Measurements from ENCODE around the gene SYT1. TPM values are rescaled to one million over a fixed set of nuclear protein-coding genes. Genes with fewer than 3 reads are reported as not detected.

The SYT1 gene
- total and polyA plus RNA-seq, 2 of the 4 experiments (the other 2 are of a cell fraction), result 2.8 to 3.0 TPM

DNA sequence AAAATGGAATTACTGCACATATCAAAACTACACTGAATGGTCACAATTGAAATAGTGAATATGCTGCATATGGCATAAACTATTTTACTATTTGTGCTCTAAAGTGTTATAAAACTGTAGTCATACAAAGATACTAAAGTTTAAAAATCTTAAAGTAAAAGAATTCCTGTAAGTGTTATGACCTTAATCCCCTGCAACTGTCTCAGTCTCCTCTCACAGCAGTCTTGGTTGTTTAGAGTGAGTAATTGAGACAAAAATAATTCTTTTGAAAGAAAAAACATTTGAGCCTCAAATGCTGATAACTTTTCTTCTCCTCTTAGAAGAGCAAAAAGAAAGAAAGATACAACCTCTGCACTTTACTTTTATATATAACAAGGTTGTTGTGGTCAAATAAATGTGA, 99.9 kb downstream of the SYT1 start:
- Histone ChIP-seq H2BK5ac (ENCODE audit: low read depth, low read length, poor library complexity, severe bottlenecking) (no peak overlapping the region), H4K8ac (ENCODE audit: low read depth in 2 of 2, low read length in 2 of 2) (no peak overlapping the region), H3K9me1 (ENCODE audit: insufficient read depth, low read length) (no peaks in the 10 kb centered on the region), H2AK9ac (replicated peaks; ENCODE audit: low read depth, low read length, poor library complexity) (no peak overlapping the region), H3K56ac (ENCODE audit: extremely low read depth, insufficient read depth, low read length) (no peak overlapping the region), H3K36me3 (ENCODE audit: control insufficient read depth, insufficient read depth, low read length) (no peaks in the 10 kb centered on the region), H3K4me2 (ENCODE audit: low read depth, low read length) (no peak overlapping the region), H3K4ac (ENCODE audit: low read depth, low read length) (no peak overlapping the region), H3K23ac (ENCODE audit: low read depth, low read length) (no peak overlapping the region), H4K5ac (ENCODE audit: low read depth, low read length) (no peak overlapping the region), H3K79me1 (ENCODE audit: low read depth in 1 of 2, low read length in 2 of 2) (no peaks in the 10 kb centered on the region), H3K18ac (ENCODE audit: low read depth, low read length) (no peak overlapping the region), H3K4me3 (ENCODE audit: insufficient read depth, low read depth, low read length) (no peak overlapping the region), H2AK5ac (ENCODE audit: low read depth, low read length) (no peak overlapping the region), H3K4me1 (ENCODE audit: control insufficient read depth, insufficient read depth, low read length) (no peaks in the 10 kb centered on the region), H2BK120ac (ENCODE audit: low read depth, low read length) (no peak overlapping the region), H3K27ac (ENCODE audit: insufficient read depth, low read length) (no peak overlapping the region), H2AFZ (replicated peaks; ENCODE audit: low read length, poor library complexity) (no peak overlapping the region), H3K9me3 (ENCODE audit: control insufficient read depth, insufficient read depth, low read length) (no peaks in the 10 kb centered on the region), H3K27me3 (ENCODE audit: control insufficient read depth, insufficient read depth, low read length) (no peaks in the 10 kb centered on the region), H2BK15ac (ENCODE audit: low read depth, low read length) (no peak overlapping the region), H2BK20ac (ENCODE audit: low read depth, low read length) (peak overlapping the region; percentile 49; the same call in 1 of the 2 replicates), H3K9ac (ENCODE audit: low read depth, low read length) (no peak overlapping the region), H4K91ac (ENCODE audit: insufficient read depth, low read depth, low read length) (no peak overlapping the region), H4K20me1 (ENCODE audit: insufficient read depth, low read length) (no peaks in the 10 kb centered on the region), H3K14ac (replicated peaks; ENCODE audit: low read depth, low read length) (no peak overlapping the region)
- in situ Hi-C loops (cut with MboI; ENCODE audit: low sequenced_read_pairs), result no loop called here
- dilution Hi-C loops (cut with HindIII; ENCODE audit: low sequenced_read_pairs, unreplicated experiment), result no loop called here
- intact Hi-C loops (cut with micrococcal nuclease), result no loop called here
- TF ChIP-seq BHLHE40 (IDR thresholded peaks at IDR 0.05; ENCODE audit: low read depth, low read length) (no peak), RFX5 (IDR thresholded peaks at IDR 0.05; ENCODE audit: low read depth, low read length) (no peak), POLR2A (IDR thresholded peaks at IDR 0.05; ENCODE audit: low read depth, low read length) (no peak), MAFK (IDR thresholded peaks at IDR 0.05; ENCODE audit: low read depth, low read length) (no peak), FOS (IDR thresholded peaks at IDR 0.05; ENCODE audit: low read depth, low read length) (no peak), MXI1 (IDR thresholded peaks at IDR 0.05; ENCODE audit: borderline replicate concordance, low read depth, low read length) (no peak), RAD21 (IDR thresholded peaks at IDR 0.05; ENCODE audit: low read length) (no peak), NFE2L2 (IDR thresholded peaks at IDR 0.05; ENCODE audit: low read depth, low read length) (no peak), SMC3 (IDR thresholded peaks at IDR 0.05; ENCODE audit: low read depth, low read length) (no peak), CHD1 (IDR thresholded peaks at IDR 0.05; ENCODE audit: low read depth, low read length) (no peak), RCOR1 (IDR thresholded peaks at IDR 0.05; ENCODE audit: insufficient replicate concordance, low read length) (no peak), CEBPB (IDR thresholded peaks at IDR 0.05; ENCODE audit: low read depth, low read length) (no peak), MAZ (IDR thresholded peaks at IDR 0.05; ENCODE audit: borderline replicate concordance, low read depth, low read length) (no peak)
- TF ChIP-seq, protein P1, sequence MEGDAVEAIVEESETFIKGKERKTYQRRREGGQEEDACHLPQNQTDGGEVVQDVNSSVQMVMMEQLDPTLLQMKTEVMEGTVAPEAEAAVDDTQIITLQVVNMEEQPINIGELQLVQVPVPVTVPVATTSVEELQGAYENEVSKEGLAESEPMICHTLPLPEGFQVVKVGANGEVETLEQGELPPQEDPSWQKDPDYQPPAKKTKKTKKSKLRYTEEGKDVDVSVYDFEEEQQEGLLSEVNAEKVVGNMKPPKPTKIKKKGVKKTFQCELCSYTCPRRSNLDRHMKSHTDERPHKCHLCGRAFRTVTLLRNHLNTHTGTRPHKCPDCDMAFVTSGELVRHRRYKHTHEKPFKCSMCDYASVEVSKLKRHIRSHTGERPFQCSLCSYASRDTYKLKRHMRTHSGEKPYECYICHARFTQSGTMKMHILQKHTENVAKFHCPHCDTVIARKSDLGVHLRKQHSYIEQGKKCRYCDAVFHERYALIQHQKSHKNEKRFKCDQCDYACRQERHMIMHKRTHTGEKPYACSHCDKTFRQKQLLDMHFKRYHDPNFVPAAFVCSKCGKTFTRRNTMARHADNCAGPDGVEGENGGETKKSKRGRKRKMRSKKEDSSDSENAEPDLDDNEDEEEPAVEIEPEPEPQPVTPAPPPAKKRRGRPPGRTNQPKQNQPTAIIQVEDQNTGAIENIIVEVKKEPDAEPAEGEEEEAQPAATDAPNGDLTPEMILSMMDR (conservative IDR thresholded peaks at IDR 0.05; ENCODE audit: low read depth, low read length), result no peak
- TF ChIP-seq, protein P2, sequence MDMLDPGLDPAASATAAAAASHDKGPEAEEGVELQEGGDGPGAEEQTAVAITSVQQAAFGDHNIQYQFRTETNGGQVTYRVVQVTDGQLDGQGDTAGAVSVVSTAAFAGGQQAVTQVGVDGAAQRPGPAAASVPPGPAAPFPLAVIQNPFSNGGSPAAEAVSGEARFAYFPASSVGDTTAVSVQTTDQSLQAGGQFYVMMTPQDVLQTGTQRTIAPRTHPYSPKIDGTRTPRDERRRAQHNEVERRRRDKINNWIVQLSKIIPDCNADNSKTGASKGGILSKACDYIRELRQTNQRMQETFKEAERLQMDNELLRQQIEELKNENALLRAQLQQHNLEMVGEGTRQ (IDR thresholded peaks at IDR 0.05; ENCODE audit: low read depth, low read length), result no peak
- TF ChIP-seq, protein P3, sequence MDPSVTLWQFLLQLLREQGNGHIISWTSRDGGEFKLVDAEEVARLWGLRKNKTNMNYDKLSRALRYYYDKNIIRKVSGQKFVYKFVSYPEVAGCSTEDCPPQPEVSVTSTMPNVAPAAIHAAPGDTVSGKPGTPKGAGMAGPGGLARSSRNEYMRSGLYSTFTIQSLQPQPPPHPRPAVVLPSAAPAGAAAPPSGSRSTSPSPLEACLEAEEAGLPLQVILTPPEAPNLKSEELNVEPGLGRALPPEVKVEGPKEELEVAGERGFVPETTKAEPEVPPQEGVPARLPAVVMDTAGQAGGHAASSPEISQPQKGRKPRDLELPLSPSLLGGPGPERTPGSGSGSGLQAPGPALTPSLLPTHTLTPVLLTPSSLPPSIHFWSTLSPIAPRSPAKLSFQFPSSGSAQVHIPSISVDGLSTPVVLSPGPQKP (IDR thresholded peaks at IDR 0.05; ENCODE audit: borderline replicate concordance, low read depth, low read length), result no peak
- ATAC-seq (ENCODE audit: low read depth) (no peak), DNase-seq (no peak)
- BruUV-seq (replicated peaks), result no TSS peak
- CTCF ChIA-PET, result interaction anchor here (0.6 kb wide), 1 partner anchor 981 kb away, joined by 3 read pairs; no protein-coding TSS in a partner anchor
- POLR2A ChIA-PET (ENCODE audit: unreplicated experiment), result no interaction called here
